ENCODE results near the gene TANC1. TPM values are rescaled to one million over a fixed set of nuclear protein-coding genes. Genes with fewer than 3 reads are reported as not detected.

The TANC1 gene
- total RNA-seq, 2 donors from 2014 or later = 70.1 to 86.1 TPM

GRCh38 chr2:159151198-159152127, 183.0 kb downstream of the TANC1 start:
- Histone ChIP-seq H3K4me3 (no peak overlapping the region), H3K27me3 (replicated peaks; ENCODE audit: insufficient read depth) (no peaks in the 10 kb centered on the region), H3K36me3 (no peaks in the 10 kb centered on the region), H3K4me1 (ENCODE audit: control insufficient read depth in 1 of 2, low read depth in 2 of 2) (peaks cover 0 to 41% of the 10 kb centered on the region in 2 donors), H3K27ac (no peak overlapping the region), H3K9me3 (no peaks in the 10 kb centered on the region)
- ATAC-seq (ENCODE audit: insufficient number of reproducible peaks, low FRiP score, low read depth) (no peak), DNase-seq (ENCODE audit: low spot score) (no peak)
- TF ChIP-seq CTCF (IDR thresholded peaks at IDR 0.05) = no peak

GRCh38 chr2:159152128-159152778, 183.8 kb downstream of the TANC1 start:
- no peaks in the 10 kb centered on the region for H3K27me3 ChIP-seq (replicated peaks; ENCODE audit: insufficient read depth)
- H3K9me3 ChIP-seq = no peaks in the 10 kb centered on the region
- no peak for DNase-seq (ENCODE audit: low spot score)
- H3K27ac ChIP-seq = no peak overlapping the region
- H3K4me1 ChIP-seq (ENCODE audit: control insufficient read depth in 1 of 2, low read depth in 2 of 2) = peaks cover 0 to 34% of the 10 kb centered on the region in 2 donors
- no peak for ATAC-seq (ENCODE audit: insufficient number of reproducible peaks, low FRiP score, low read depth)
- H3K4me3 ChIP-seq = no peak overlapping the region
- TF ChIP-seq CTCF (IDR thresholded peaks at IDR 0.05) = no peak
- H3K36me3 ChIP-seq = no peaks in the 10 kb centered on the region

DNA sequence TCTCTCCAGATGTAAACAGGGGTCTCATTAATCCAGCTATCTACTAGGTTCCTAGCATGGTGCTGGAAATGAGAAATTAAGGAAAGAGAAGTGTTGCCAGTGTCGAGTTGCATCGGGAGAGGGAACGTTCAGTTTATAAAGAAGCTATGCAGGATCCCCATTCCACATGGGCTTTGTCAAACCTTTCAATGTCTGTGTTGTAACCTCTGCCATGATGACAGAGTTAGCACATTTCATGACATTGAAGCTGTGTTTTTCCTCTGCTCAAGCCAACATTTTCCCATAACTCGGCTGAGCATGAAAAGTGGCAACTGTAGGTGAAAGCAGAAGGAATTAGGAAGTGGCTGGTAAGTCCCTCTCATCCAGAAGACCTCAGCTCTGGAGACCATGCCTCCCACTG, 184.6 kb downstream of the TANC1 start:
- no peak for DNase-seq (ENCODE audit: low spot score)
- no peaks in the 10 kb centered on the region for H3K36me3 ChIP-seq
- H3K4me1 ChIP-seq (ENCODE audit: control insufficient read depth in 1 of 2, low read depth in 2 of 2) = peaks cover 0 to 26% of the 10 kb centered on the region in 2 donors
- no peak for TF ChIP-seq CTCF (IDR thresholded peaks at IDR 0.05)
- H3K27me3 ChIP-seq (replicated peaks; ENCODE audit: insufficient read depth) = no peaks in the 10 kb centered on the region
- H3K27ac ChIP-seq = no peak overlapping the region
- H3K4me3 ChIP-seq = no peak overlapping the region
- no peaks in the 10 kb centered on the region for H3K9me3 ChIP-seq
- ATAC-seq (ENCODE audit: insufficient number of reproducible peaks, low FRiP score, low read depth) = no peak

GRCh38 chr2:159153463-159153862, 185.0 kb downstream of the TANC1 start:
- Histone ChIP-seq H3K36me3 (no peaks in the 10 kb centered on the region), H3K4me3 (no peak overlapping the region), H3K27ac (no peak overlapping the region), H3K4me1 (ENCODE audit: control insufficient read depth in 1 of 2, low read depth in 2 of 2) (peaks cover 0 to 24% of the 10 kb centered on the region in 2 donors), H3K27me3 (replicated peaks; ENCODE audit: insufficient read depth) (no peaks in the 10 kb centered on the region), H3K9me3 (no peaks in the 10 kb centered on the region)
- ATAC-seq (ENCODE audit: insufficient number of reproducible peaks, low FRiP score, low read depth) (no peak), DNase-seq (ENCODE audit: low spot score) (no peak)
- TF ChIP-seq CTCF (IDR thresholded peaks at IDR 0.05) = no peak

DNA sequence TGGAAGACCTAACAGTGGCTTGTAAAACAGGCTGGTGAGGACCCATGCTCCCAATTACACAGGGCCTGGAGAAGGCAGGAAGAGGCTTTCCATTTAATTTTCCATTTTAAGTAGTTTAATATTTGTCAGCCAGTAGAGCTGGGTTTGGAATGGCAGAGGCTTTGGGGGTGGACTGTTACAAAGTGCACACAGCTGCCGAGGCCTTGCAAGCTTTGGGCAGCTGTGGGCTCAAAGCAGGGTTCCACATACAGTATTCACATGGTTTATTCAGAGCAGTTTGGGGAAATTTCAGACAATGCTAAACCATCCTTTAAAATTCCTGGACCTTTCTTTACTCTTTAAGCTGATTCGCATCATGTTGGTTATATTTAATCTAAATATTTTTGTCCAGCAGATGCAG, 185.5 kb downstream of the TANC1 start:
- H3K36me3 ChIP-seq = no peaks in the 10 kb centered on the region
- H3K27ac ChIP-seq = no peak overlapping the region
- no peak for ATAC-seq (ENCODE audit: insufficient number of reproducible peaks, low FRiP score, low read depth)
- no peak overlapping the region for H3K4me3 ChIP-seq
- DNase-seq (ENCODE audit: low spot score) = no peak
- no peaks in the 10 kb centered on the region for H3K9me3 ChIP-seq
- peaks cover 0 to 24% of the 10 kb centered on the region in 2 donors for H3K4me1 ChIP-seq (ENCODE audit: control insufficient read depth in 1 of 2, low read depth in 2 of 2)
- no peaks in the 10 kb centered on the region for H3K27me3 ChIP-seq (replicated peaks; ENCODE audit: insufficient read depth)
- TF ChIP-seq CTCF (IDR thresholded peaks at IDR 0.05) = no peak

Data from thoracic aorta (tissue), 2 donors.